ENCODE measurements around the gene KRT9.

DNA sequence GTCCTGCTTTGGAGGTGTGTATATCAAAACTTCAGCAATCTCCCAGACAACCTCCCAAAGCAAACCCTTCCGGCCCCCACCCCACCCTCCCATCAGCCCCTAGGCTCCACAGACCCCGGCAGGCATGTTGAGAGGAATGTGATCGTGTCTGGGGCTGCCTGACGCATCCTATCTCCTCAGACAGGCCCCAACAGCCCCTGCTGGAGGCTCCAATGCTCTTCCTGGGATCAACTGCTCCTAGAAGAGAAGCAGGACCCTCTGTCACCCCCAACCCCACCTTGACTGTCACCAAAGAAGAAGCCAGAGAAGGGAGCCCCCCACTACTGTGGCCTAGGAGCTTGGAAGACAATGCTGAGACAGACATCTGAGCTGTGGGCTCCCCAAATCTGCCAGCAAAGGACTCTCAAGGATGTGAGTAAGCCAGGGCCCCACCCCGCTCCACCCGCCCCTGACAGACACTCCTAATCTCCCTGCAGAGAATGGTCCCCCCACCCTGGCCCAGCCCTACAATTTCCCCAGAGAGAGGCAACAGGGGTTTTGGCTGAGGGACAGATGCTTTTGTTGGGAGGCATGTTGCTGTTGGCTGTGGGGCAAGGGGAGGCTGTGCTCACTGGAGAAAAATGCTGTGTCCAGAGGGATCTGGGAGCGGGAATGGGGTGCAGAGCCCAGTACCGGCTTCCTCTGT, 16.4 kb upstream of the KRT9 start:
- no peak for TF ChIP-seq EZH2phosphoT487 (IDR thresholded peaks at IDR 0.05; ENCODE audit: borderline replicate concordance, low read length)
- TF ChIP-seq, protein P1, sequence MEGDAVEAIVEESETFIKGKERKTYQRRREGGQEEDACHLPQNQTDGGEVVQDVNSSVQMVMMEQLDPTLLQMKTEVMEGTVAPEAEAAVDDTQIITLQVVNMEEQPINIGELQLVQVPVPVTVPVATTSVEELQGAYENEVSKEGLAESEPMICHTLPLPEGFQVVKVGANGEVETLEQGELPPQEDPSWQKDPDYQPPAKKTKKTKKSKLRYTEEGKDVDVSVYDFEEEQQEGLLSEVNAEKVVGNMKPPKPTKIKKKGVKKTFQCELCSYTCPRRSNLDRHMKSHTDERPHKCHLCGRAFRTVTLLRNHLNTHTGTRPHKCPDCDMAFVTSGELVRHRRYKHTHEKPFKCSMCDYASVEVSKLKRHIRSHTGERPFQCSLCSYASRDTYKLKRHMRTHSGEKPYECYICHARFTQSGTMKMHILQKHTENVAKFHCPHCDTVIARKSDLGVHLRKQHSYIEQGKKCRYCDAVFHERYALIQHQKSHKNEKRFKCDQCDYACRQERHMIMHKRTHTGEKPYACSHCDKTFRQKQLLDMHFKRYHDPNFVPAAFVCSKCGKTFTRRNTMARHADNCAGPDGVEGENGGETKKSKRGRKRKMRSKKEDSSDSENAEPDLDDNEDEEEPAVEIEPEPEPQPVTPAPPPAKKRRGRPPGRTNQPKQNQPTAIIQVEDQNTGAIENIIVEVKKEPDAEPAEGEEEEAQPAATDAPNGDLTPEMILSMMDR (conservative IDR thresholded peaks at IDR 0.05; ENCODE audit: low read depth, low read length) = no peak
- TF ChIP-seq EZH2 (IDR thresholded peaks at IDR 0.05; ENCODE audit: low read length, unreplicated experiment) = no peak
